K562 (cell line): Measurements from ENCODE around the gene MIDN. TPM values are rescaled to one million over a fixed set of nuclear protein-coding genes. Genes with fewer than 3 reads are reported as not detected.
A peak's percentile ranks its signal among the peaks of the same experiment; 100 is the strongest.

Experiments
- ATAC-seq: fragments of 200-7000 bp; cut with Tn5 transposase; 3 replicates; pipeline ENCODE4 v1.9.1; 2020; ENCODE audit warnings: moderate library complexity
- BruUV-seq: library from RNA; stranded (reverse); fragments of 400-500 nt; replicated peaks from 2 replicates; lab custom pipeline; 2021; lab: Mats Ljungman, UMichigan
- CTCF ChIA-PET: fragments of 300-600 bp; formaldehyde crosslinking; extraction: SDS; loops from one replicate; lab custom pipeline; 2021; ENCODE audit warnings: low intra/inter-chr PET ratio; lab: Yijun Ruan, JAX
- POLR2A ChIA-PET: fragments of 300-600, 350-650 bp; sonication (Branson Sonifier 250); formaldehyde crosslinking; extraction: SDS; loops from one replicate; lab custom pipeline; 2021; ENCODE audit warnings: antibody characterized with exemption, inconsistent platforms; lab: Yijun Ruan, JAX
- DNase-seq, 4 experiments: peaks; one replicate each; pipeline versions ENCODE4 v3.0.0 to v3.0.0-alpha.2; 2011 to 2018; ENCODE audit warnings: low spot score in 3 of 4, mixed read lengths in 3 of 4; ENCODE audit errors: extremely low read depth in 1 of 4
- FAIRE-seq: peaks from 2 replicates; lab custom pipeline; 2011; peaks lifted over from hg19 to GRCh38; lab: Jason Lieb, UNC
- H2AFZ ChIP-seq: 2 replicates; pipeline ENCODE4 v1.6.0; 2011; ENCODE audit warnings: low read depth, low read length, control low read depth, inconsistent platforms
- H3K27ac ChIP-seq: fragments of 200-600 bp; 3 replicates; pipeline ENCODE4 v1.8.0; 2011; ENCODE audit warnings: low read depth, mild to moderate bottlenecking, control low read depth, inconsistent platforms, low read length, moderate library complexity, mixed read lengths; ENCODE audit errors: extremely low read depth
- H3K27me3 ChIP-seq, 2 experiments: fragments of 300-600 bp in 1 of 2; 2 replicates in 1 of 2; 3 replicates in 1 of 2; pipeline versions ENCODE4 v1.6.0 to v1.8.0; 2011; ENCODE audit warnings: inconsistent platforms in 2 of 2, low read length in 2 of 2, mild to moderate bottlenecking in 1 of 2, mixed read lengths in 1 of 2, moderate library complexity in 1 of 2; ENCODE audit not compliant: control insufficient read depth in 2 of 2, insufficient read depth in 2 of 2
- H3K36me3 ChIP-seq: fragments of 300-600 bp; 3 replicates; pipeline ENCODE4 v1.8.0; 2011; ENCODE audit warnings: mild to moderate bottlenecking, low read length, inconsistent platforms; ENCODE audit not compliant: control insufficient read depth, insufficient read depth
- H3K4me1 ChIP-seq, 2 experiments: fragments of 200-600 bp in 1 of 2; replicated peaks in 1 of 2; 2 replicates in 1 of 2; 3 replicates in 1 of 2; pipeline versions ENCODE4 v1.5.1 to v1.8.0; 2011; ENCODE audit warnings: inconsistent platforms in 2 of 2, low read length in 2 of 2, mild to moderate bottlenecking in 1 of 2, mixed read lengths in 1 of 2, moderate library complexity in 1 of 2; ENCODE audit not compliant: control insufficient read depth in 2 of 2, insufficient read depth in 2 of 2
- H3K4me2 ChIP-seq: 2 replicates; pipeline ENCODE4 v1.6.1; 2011; ENCODE audit warnings: low read length, control low read depth, inconsistent platforms, mixed read lengths; ENCODE audit not compliant: insufficient read depth
- H3K4me3 ChIP-seq: fragments of 200-600 bp; sonication (generic), shearing (Covaris generic); 2 replicates; pipeline ENCODE4 v1.5.1; 2016; ENCODE audit warnings: control low read depth, inconsistent platforms
- H3K79me2 ChIP-seq: fragments of 200-600 bp; 3 replicates; pipeline ENCODE4 v1.8.0; 2011; ENCODE audit warnings: low read length, inconsistent platforms; ENCODE audit not compliant: control insufficient read depth, insufficient read depth
- H3K9ac ChIP-seq, 2 experiments: 2 replicates each; pipeline versions ENCODE4 v1.6.0 to v1.6.1; 2011; ENCODE audit warnings: low read depth in 2 of 2, low read length in 2 of 2, control low read depth in 1 of 2, inconsistent platforms in 1 of 2, mild to moderate bottlenecking in 1 of 2, mixed read lengths in 1 of 2; ENCODE audit not compliant: insufficient read depth in 1 of 2
- H3K9me1 ChIP-seq: one replicate; pipeline ENCODE4 v1.6.0; 2011; ENCODE audit warnings: inconsistent platforms, mild to moderate bottlenecking, low read length, moderate library complexity; ENCODE audit not compliant: control insufficient read depth, insufficient read depth
- H3K9me3 ChIP-seq: replicated peaks from 2 replicates; pipeline ENCODE4 v1.5.1; 2011; ENCODE audit warnings: low read depth, low read length, inconsistent platforms; ENCODE audit not compliant: control insufficient read depth, insufficient read depth
- H4K20me1 ChIP-seq: replicated peaks from 2 replicates; pipeline ENCODE4 v1.6.1; 2011; ENCODE audit warnings: low read length, inconsistent platforms, mixed read lengths; ENCODE audit not compliant: control insufficient read depth, insufficient read depth
- CBX2 ChIP-seq: fragments of 200-600 bp; sonication (generic); IDR thresholded peaks from one replicate; pipeline ENCODE4 v1.6.1; 2012; ENCODE audit warnings: mild to moderate bottlenecking, low read length, inconsistent platforms; ENCODE audit not compliant: insufficient read depth, poor library complexity, severe bottlenecking
- CREB1 ChIP-seq, 2 experiments: sonication (generic) in 1 of 2; formaldehyde crosslinking in 1 of 2; IDR thresholded peaks; 2 replicates each; pipeline versions ENCODE4 v1.6.1 to v1.8.0; 2012 to 2022; ENCODE audit warnings: inconsistent platforms in 1 of 2, mild to moderate bottlenecking in 1 of 2, missing genetic modification reagents in 1 of 2, moderate library complexity in 1 of 2
- ELF2 ChIP-seq: fragments of 250-450 bp; sonication (Bioruptor Pico); IDR thresholded peaks from 2 replicates; pipeline ENCODE4 v1.5.0; 2021; ENCODE audit warnings: mild to moderate bottlenecking
- HOXB6 ChIP-seq: fragments of 250-450 bp; sonication (Bioruptor Pico); IDR thresholded peaks from 2 replicates; pipeline ENCODE4 v1.5.1; 2022; ENCODE audit warnings: mild to moderate bottlenecking, borderline replicate concordance
- MEF2D ChIP-seq: conservative IDR thresholded peaks from 2 replicates; pipeline ENCODE4 v1.6.1; 2016; ENCODE audit warnings: low read depth, missing genetic modification characterization, missing compliant biosample characterization
- MTA2 ChIP-seq: fragments of 450-650 bp; IDR thresholded peaks from 2 replicates; pipeline ENCODE4 v1.6.1; 2016; ENCODE audit warnings: low read depth
- RBM22 ChIP-seq: fragments of 200-400 bp; formaldehyde crosslinking; IDR thresholded peaks from 2 replicates; pipeline ENCODE4 v1.6.1; 2018; ENCODE audit warnings: low read length, low read depth; ENCODE audit not compliant: poor library complexity, severe bottlenecking
- ZNF444 ChIP-seq: fragments of 250-450 bp; sonication (Bioruptor Pico); IDR thresholded peaks from 2 replicates; pipeline ENCODE4 v1.4.0; 2020; ENCODE audit warnings: mild to moderate bottlenecking, moderate library complexity
- ZNF766 ChIP-seq: fragments of 200-800 bp; sonication (Bioruptor generic); conservative IDR thresholded peaks from 2 replicates; pipeline ENCODE4 v1.6.1; 2016; ENCODE audit warnings: missing genetic modification characterization, missing compliant biosample characterization
- WGBS: fragments of 100-300 bp; shearing (Covaris generic); methylation state at CpG from one replicate; pipeline ENCODE4 v1.1.6; 2016; ENCODE audit warnings: low coverage, mixed read lengths; ENCODE audit not compliant: insufficient coverage; ENCODE audit errors: missing lambda C conversion rate; 5-methylcytosine and 5-hydroxymethylcytosine counted together
- in situ Hi-C: fragments of 300-500 bp; cut with MboI; formaldehyde crosslinking; loops from 4 replicates; pipeline ENCODE4 v1.15.0; 2018; ENCODE audit warnings: inconsistent platforms, mixed read lengths
- intact Hi-C: fragments of 100-400 bp; cut with micrococcal nuclease; formaldehyde crosslinking; loops from 2 replicates; pipeline ENCODE4 v1.14.2; 2022
- polyA plus RNA-seq, 8 experiments: library from polyadenylated mRNA; depleted of rRNA in 4 of 8; stranded (reverse) in 5 of 8; unstranded in 3 of 8; fragments of >200 nt; fragmentation: Nextera tagmentation in 2 of 8; fragmentation: Illumina TruSeq in 1 of 8; extraction: Ambion mirVana in 2 of 8; extraction: Trizol in 1 of 8; gene quantifications; 2 replicates each; pipeline versions ENCODE4 v1.2.1 to v1.2.3, GENCODE V29; 2011 to 2014; ENCODE audit warnings: inconsistent platforms in 1 of 8, missing spikeins in 1 of 8
- total RNA-seq, 7 experiments: library from RNA; depleted of rRNA in 6 of 7; stranded (reverse); fragments of >200 nt in 6 of 7; fragmentation: Illumina TruSeq in 2 of 7; extraction: Trizol in 2 of 7; gene quantifications; 2 replicates each; pipeline versions ENCODE4 v1.2.1 to v1.2.3, GENCODE V29; 2011 to 2021; ENCODE audit warnings: low replicate concordance in 1 of 7
- TF ChIP-seq, protein P1 (sequence below): sonication (generic); formaldehyde crosslinking; IDR thresholded peaks from 2 replicates; pipeline ENCODE4 v1.8.0; 2022; ENCODE audit warnings: mild to moderate bottlenecking, low read depth, missing genetic modification reagents
- TF ChIP-seq, protein P2 (sequence below): fragments of 250-450 bp; sonication (Bioruptor Pico); IDR thresholded peaks from 2 replicates; pipeline ENCODE4 v1.4.0; 2020; ENCODE audit warnings: mild to moderate bottlenecking, moderate library complexity
- TF ChIP-seq, protein P3 (sequence below): fragments of 450-650 bp; IDR thresholded peaks from 2 replicates; pipeline ENCODE4 v1.6.1; 2017; ENCODE audit warnings: antibody characterized with exemption, mild to moderate bottlenecking

Gene MIDN
- total and polyA plus RNA-seq, 9 of the 15 experiments (the other 6 are each of a cell fraction or from before 2014, with no cell fraction given), result 0.17 to 120 (median 10.1) TPM

DNA sequence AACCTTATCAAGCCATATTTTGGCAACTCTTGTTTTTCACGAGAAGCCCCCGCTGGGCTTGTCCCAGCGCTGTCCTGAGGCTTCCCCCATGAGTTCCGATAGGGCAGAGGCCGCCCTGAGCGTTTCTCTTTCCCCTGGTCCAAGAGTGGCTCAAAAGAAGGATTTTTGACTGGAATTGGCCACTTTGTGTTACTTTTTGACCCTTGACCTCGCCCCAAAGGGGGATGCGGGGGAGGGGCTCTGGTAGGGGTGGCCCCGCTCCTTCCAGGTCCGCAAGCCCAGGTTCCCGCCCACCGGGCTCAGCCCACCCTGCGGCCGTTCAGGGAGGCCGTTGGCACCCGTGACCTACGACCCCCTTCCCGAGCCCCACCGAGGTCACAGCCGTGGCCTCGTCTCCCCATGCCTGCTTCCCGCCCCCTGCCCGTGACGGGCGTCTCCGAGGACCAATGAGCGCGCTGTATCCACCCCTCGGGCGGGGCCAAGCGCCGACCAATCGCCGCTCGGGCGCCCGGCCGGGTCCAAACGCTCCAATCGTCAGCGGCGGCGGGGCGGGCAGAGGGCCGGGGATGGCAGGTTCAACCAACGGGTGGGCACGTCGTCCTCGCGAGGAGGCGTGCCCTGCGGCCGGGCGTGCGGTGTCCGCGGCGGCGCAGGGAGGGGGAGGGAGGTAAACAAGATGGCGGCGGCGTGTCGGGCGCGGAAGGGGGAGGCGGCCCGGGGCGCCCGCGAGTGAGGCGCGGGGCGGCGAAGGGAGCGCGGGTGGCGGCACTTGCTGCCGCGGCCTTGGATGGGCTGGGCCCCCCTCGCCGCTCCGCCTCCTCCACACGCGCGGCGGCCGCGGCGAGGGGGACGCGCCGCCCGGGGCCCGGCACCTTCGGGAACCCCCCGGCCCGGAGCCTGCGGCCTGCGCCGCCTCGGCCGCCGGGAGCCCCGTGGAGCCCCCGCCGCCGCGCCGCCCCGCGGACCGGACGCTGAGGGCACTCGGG is 43.0 kb upstream of the MIDN start, which contains the start of gene STK11:
Gene STK11 (plus strand): TSS at position 665 of the 986 bp plus-strand sequence. CDS start 1,136 bp downstream, outside the sequence.
- in situ Hi-C loops, result no loop called here
- H3K4me1 ChIP-seq, result peaks cover 44 to 74% of the 10 kb centered on the region in 2 experiments
- ATAC-seq, result peak; percentile 92
- CTCF ChIA-PET, result interaction anchor here (0.6 to 0.7 kb wide), 2 partner anchors 278 to 606 kb away, joined by 3 to 4 read pairs; no protein-coding TSS in a partner anchor
- peaks cover 8% of the 10 kb centered on the region for H3K9me1 ChIP-seq
- H2AFZ ChIP-seq, result peak within 1 kb of the TSS; percentile 76
- peak within 1 kb of the TSS; percentile 91 for H3K27ac ChIP-seq
- H3K4me2 ChIP-seq, result peak within 1 kb of the TSS; percentile 96
- peak within 1 kb of the TSS; percentile 83 for H3K4me3 ChIP-seq
- H4K20me1 ChIP-seq, result peaks cover 25% of the 10 kb centered on the region
- H3K79me2 ChIP-seq, result peaks cover 44% of the 10 kb centered on the region
- H3K27me3 ChIP-seq, result no peaks in the 10 kb centered on the region
- POLR2A ChIA-PET, result no interaction called here
- FAIRE-seq, result peak; percentile 70
- peak; percentile 98 to 99 (median 99) for DNase-seq
- no TSS peak for BruUV-seq
- H3K9ac ChIP-seq, result peak within 1 kb of the TSS; percentile 81 to 96
- no peaks in the 10 kb centered on the region for H3K9me3 ChIP-seq
- WGBS, result 4% methylated on average over 57 of the region's 114 CpGs
- peaks cover 24% of the 10 kb centered on the region; the same call in 2 of the 3 replicates for H3K36me3 ChIP-seq
- intact Hi-C loops, result no loop called here
- TF ChIP-seq RBM22 (no peak), ZNF444 (CRISPR knock-in tag) (0 out of 2 replicates have a peak, but pooled peaks have one; percentile 80), HOXB6 (no peak), ZNF766 (CRISPR knock-in tag) (no peak), CREB1 (IDR thresholded peaks at IDR 0.05) (peak; percentile 71), CREB1 (CRISPR knock-in tag; IDR thresholded peaks at IDR 0.05) (peak; percentile 50; the same call in 1 of the 2 replicates), MEF2D (tag) (no peak; the same call in 1 of the 2 replicates), ELF2 (CRISPR knock-in tag) (0 out of 2 replicates have a peak, but pooled peaks have one; percentile 45), CBX2 (no peak), MTA2 (0 out of 2 replicates have a peak, but pooled peaks have one; percentile 19)
- TF ChIP-seq, protein P1, sequence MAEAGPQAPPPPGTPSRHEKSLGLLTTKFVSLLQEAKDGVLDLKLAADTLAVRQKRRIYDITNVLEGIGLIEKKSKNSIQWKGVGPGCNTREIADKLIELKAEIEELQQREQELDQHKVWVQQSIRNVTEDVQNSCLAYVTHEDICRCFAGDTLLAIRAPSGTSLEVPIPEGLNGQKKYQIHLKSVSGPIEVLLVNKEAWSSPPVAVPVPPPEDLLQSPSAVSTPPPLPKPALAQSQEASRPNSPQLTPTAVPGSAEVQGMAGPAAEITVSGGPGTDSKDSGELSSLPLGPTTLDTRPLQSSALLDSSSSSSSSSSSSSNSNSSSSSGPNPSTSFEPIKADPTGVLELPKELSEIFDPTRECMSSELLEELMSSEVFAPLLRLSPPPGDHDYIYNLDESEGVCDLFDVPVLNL (CRISPR knock-in tag), result no peak
- TF ChIP-seq, protein P2, sequence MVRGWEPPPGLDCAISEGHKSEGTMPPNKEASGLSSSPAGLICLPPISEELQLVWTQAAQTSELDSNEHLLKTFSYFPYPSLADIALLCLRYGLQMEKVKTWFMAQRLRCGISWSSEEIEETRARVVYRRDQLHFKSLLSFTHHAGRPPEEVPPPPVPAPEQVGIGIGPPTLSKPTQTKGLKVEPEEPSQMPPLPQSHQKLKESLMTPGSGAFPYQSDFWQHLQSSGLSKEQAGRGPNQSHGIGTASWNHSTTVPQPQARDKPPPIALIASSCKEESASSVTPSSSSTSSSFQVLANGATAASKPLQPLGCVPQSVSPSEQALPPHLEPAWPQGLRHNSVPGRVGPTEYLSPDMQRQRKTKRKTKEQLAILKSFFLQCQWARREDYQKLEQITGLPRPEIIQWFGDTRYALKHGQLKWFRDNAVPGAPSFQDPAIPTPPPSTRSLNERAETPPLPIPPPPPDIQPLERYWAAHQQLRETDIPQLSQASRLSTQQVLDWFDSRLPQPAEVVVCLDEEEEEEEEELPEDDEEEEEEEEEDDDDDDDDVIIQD (CRISPR knock-in tag), result no peak; the same call in 1 of the 2 replicates
- TF ChIP-seq, protein P3, sequence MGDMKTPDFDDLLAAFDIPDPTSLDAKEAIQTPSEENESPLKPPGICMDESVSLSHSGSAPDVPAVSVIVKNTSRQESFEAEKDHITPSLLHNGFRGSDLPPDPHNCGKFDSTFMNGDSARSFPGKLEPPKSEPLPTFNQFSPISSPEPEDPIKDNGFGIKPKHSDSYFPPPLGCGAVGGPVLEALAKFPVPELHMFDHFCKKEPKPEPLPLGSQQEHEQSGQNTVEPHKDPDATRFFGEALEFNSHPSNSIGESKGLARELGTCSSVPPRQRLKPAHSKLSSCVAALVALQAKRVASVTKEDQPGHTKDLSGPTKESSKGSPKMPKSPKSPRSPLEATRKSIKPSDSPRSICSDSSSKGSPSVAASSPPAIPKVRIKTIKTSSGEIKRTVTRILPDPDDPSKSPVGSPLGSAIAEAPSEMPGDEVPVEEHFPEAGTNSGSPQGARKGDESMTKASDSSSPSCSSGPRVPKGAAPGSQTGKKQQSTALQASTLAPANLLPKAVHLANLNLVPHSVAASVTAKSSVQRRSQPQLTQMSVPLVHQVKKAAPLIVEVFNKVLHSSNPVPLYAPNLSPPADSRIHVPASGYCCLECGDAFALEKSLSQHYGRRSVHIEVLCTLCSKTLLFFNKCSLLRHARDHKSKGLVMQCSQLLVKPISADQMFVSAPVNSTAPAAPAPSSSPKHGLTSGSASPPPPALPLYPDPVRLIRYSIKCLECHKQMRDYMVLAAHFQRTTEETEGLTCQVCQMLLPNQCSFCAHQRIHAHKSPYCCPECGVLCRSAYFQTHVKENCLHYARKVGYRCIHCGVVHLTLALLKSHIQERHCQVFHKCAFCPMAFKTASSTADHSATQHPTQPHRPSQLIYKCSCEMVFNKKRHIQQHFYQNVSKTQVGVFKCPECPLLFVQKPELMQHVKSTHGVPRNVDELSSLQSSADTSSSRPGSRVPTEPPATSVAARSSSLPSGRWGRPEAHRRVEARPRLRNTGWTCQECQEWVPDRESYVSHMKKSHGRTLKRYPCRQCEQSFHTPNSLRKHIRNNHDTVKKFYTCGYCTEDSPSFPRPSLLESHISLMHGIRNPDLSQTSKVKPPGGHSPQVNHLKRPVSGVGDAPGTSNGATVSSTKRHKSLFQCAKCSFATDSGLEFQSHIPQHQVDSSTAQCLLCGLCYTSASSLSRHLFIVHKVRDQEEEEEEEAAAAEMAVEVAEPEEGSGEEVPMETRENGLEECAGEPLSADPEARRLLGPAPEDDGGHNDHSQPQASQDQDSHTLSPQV, result peak; percentile 69
